Fibroblast of pulmonary artery (primary cell): ENCODE measurements around the gene RREB1.

Experiments
- DNase-seq: peaks from one replicate; pipeline ENCODE4 v3.0.0-alpha.2; 2010; ENCODE audit warnings: low read depth
- H3K4me3 ChIP-seq: replicated peaks from 2 replicates; pipeline ENCODE4 v1.5.1; 2011; ENCODE audit warnings: low read depth, mild to moderate bottlenecking, control low read depth, low read length, moderate library complexity
- TF ChIP-seq, protein P1 (sequence below): IDR thresholded peaks from 2 replicates; pipeline ENCODE4 v1.5.1; 2011; ENCODE audit warnings: mild to moderate bottlenecking, control low read depth, low read length, inconsistent platforms; ENCODE audit errors: missing control alignments

RREB1 gene

DNA sequence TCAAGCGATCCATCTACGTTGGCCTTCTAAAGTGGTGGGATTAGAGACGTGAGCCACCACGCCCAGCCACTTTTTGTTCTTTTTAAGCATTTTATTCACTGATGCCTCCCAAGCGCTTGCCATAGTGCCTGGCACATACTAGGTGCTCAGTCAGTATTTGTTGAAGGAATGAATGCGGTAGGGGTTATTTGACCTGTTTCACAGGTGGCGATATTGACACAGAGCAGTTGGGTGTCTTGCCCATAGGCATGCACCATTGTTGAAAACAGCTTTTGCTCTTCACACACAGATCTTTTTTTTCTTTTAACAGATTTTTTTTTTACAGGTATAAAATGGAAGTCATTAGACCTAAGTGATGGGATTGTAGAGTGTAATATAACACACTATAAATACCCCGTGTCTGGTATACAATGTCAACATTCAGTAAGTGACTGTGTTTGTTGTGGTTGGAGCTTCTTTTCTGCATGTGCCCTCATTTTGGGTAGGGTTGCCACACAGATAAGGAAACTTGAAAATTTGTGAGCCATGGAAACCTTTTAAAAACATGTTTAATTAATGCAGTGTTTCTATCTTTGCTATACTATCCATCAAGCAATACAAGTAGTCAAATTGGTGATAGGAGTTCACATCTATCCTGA is 24.8 kb downstream of the RREB1 start:
- no peak for DNase-seq
- no peak overlapping the region for H3K4me3 ChIP-seq
- TF ChIP-seq, protein P1, sequence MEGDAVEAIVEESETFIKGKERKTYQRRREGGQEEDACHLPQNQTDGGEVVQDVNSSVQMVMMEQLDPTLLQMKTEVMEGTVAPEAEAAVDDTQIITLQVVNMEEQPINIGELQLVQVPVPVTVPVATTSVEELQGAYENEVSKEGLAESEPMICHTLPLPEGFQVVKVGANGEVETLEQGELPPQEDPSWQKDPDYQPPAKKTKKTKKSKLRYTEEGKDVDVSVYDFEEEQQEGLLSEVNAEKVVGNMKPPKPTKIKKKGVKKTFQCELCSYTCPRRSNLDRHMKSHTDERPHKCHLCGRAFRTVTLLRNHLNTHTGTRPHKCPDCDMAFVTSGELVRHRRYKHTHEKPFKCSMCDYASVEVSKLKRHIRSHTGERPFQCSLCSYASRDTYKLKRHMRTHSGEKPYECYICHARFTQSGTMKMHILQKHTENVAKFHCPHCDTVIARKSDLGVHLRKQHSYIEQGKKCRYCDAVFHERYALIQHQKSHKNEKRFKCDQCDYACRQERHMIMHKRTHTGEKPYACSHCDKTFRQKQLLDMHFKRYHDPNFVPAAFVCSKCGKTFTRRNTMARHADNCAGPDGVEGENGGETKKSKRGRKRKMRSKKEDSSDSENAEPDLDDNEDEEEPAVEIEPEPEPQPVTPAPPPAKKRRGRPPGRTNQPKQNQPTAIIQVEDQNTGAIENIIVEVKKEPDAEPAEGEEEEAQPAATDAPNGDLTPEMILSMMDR, result no peak

DNA sequence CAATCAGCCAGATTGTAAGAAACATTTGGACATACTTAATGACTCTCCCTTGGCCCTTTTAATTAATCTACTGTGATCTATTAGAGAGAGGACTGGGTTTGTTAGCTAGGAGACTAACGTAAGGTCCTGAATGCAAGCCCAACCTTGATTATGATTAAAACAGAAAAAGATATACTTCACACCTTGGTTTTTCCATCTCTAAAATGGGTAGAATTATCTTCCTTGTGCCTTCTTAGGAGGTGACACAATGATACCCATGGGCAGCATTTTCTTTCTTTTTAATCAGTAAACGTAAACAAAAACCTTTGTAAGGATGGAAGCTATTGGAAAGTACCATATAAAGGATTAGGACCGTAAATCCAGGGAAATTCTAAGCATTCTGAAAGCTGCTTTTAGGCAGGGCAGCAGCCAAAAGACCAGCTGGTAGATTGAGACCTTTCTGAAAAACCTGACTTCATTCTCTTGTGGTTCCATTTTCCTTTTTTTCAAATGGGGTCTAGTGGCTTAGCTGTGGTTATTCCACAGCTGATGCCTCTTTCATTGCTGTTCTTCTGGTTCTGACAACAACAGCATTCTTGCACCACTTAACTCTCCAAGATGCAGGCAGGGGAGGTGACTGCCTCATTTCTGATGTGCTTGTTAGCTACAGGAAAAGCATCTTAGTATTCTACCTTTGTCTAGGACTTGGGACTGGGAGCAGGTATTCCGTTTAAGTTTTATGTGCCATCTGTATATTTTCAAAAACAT is 27.4 kb downstream of the RREB1 start:
- TF ChIP-seq, protein P1, result no peak
- no peak overlapping the region for H3K4me3 ChIP-seq
- no peak for DNase-seq

DNA sequence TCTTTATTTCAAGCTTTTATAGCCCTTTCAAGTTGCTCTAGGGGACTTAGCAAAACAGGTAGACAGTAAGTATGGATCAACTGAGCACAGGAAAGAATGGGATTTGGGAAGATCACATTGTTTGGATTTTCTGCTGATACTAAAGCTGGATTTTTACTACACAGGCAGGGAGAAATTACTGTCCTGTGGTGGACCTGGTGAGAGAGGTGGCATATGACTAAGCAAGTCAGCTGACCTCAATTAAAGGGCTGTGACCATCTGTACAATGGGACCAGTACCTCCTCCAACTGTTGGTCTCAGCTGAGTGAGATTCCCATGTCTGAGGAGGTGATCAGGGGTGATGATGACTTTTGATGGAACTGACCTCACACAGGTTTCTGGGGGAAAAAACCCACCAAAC is 28.0 kb downstream of the RREB1 start:
- TF ChIP-seq, protein P1, result no peak
- H3K4me3 ChIP-seq, result no peak overlapping the region
- DNase-seq, result no peak

DNA sequence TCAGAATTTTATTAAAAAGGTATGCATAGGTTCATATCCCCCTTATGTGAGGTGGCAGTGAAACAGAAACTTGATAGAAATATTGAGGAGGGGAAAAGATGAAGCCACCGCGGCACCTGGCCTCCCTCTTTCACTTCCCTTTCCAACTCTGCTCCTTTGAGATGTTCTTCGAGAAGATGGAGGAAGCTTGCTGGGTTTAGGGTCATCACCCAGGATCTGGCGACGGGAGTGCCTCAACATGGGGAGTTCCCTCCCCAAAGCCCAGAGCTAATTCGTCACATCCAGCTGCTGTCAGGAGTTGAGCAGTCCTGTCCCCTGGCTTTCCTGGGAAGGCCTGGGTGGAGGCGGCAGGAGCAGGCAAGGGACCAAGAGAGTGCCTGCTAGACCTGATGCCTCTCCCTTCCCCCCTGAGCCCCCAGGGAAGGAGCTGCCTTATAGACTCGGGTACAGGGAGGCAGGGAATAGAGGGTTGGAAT is 29.1 kb downstream of the RREB1 start:
- TF ChIP-seq, protein P1, result no peak
- H3K4me3 ChIP-seq, result no peak overlapping the region
- DNase-seq, result no peak

DNA sequence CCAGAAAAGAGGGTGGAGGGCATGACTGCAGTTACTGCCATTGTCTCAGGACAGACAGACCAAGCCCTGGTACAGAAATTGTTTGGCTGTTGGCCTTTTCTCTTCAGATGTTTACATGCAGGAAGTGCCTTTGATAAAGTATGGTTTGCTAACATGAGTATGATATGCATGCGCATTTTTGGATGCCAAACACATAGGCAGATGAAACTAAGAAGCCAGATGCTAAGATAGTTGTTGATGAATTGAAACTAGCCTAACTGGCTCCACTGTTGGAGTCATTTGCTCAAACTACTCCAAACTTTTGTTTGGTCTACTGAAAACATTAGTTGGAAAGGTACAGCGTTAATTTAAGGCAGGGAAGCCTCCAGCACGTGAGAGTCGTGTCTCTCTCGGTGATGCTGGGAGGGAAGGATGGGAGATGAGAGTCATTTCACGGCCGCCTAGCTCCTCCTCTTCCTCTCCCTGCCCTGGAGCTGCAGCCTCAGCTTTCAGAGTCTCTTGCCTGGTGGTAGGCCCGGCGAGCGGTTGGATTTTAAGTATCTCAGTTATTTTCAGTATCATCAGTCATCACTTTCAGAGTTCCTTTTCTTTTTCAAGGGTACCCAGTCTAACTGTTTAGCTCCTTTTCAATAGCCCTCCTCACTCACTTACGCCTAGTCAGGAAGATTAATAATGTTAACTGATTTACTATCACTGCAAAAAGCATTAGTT is 29.7 kb downstream of the RREB1 start:
- DNase-seq, result peak; percentile 50
- TF ChIP-seq, protein P1, result no peak
- H3K4me3 ChIP-seq, result peak overlapping the region; percentile 18

DNA sequence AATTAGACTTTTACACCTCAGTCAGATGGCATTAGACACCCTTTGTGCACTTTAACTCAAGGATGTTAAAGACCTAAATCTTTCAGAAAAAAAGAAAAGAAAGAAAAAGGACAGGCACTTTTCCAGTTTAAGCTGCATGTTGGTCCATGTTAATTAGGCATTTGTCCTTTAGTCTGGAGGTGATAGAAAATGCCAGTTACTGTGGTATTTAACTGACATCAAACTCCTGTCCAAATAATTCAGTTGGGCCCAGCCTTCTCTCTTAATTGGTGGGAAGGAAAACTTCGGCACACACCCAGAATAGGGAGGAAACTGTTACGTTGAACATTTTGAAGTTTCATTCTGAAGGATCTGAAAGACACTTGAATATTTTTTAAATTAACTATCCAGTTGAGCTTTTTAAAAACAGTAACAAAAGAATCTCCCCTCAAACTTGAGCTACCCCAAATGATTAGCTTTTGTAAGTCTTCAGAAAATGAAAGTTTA is 30.3 kb downstream of the RREB1 start:
- no peak for DNase-seq
- no peak overlapping the region for H3K4me3 ChIP-seq
- TF ChIP-seq, protein P1, result no peak
